ENCODE measurements around the gene NAB2.

GRCh38 chr12:57139796-57140649, 51.1 kb downstream of the NAB2 start:
- TF ChIP-seq EZH2 (IDR thresholded peaks at IDR 0.05; ENCODE audit: low read length, unreplicated experiment) (no peak), CTCF (conservative IDR thresholded peaks at IDR 0.05; ENCODE audit: low read depth, low read length) (no peak)
